Activated CD4-positive, alpha-beta memory T cell treated with anti-CD3 and anti-CD28 coated beads for 36 hours (primary cell): ENCODE data around the gene SLBP. TPM values are rescaled to one million over a fixed set of nuclear protein-coding genes. Genes with fewer than 3 reads are reported as not detected.

ENCODE experiments used
- CTCF ChIA-PET: fragments of 350-600 bp; sonication (Branson Sonifier 250); formaldehyde crosslinking; loops from one replicate; lab custom pipeline; 2021; ENCODE audit warnings: antibody characterized with exemption, inconsistent platforms; lab: Charles Lee
- POLR2A ChIA-PET: fragments of 350-600 bp; sonication (Branson Sonifier 250); formaldehyde crosslinking; loops from one replicate; lab custom pipeline; 2021; ENCODE audit warnings: antibody characterized with exemption; lab: Charles Lee
- DNase-seq: peaks from one replicate; pipeline ENCODE4 v3.0.0-alpha.2; 2020
- H3K27ac Mint-ChIP-seq: one replicate; pipeline ENCODE4 v1.8.0; 2021; ENCODE audit warnings: mixed read lengths
- H3K27me3 Mint-ChIP-seq: one replicate; pipeline ENCODE4 v1.8.0; 2021; ENCODE audit warnings: mixed read lengths
- H3K36me3 Mint-ChIP-seq: one replicate; pipeline ENCODE4 v1.8.0; 2021; ENCODE audit warnings: mixed read lengths
- H3K4me1 Mint-ChIP-seq: one replicate; pipeline ENCODE4 v1.8.0; 2021; ENCODE audit warnings: low read depth, mixed read lengths
- H3K4me3 Mint-ChIP-seq: one replicate; pipeline ENCODE4 v1.8.0; 2021; ENCODE audit warnings: mild to moderate bottlenecking, mixed read lengths
- H3K9me3 Mint-ChIP-seq: one replicate; pipeline ENCODE4 v1.8.0; 2021; ENCODE audit warnings: mixed read lengths
- intact Hi-C: fragments of 100-400 bp; cut with micrococcal nuclease; formaldehyde crosslinking; loops from one replicate; pipeline ENCODE4 v1.15.1; 2023
- total RNA-seq, 2 experiments: library from RNA; stranded (reverse); gene quantifications; one replicate each; pipeline ENCODE4 v1.2.3, GENCODE V29; 2021

The SLBP gene
- total RNA-seq, 2 experiments from 2014 or later: 103 to 106 TPM

GRCh38 chr4:1754336-1754735, 42.2 kb upstream of the SLBP start:
- Mint-ChIP-seq H3K27ac (no peak overlapping the region), H3K4me3 (no peak overlapping the region), H3K36me3 (no peaks in the 10 kb centered on the region), H3K4me1 (no peaks in the 10 kb centered on the region), H3K9me3 (no peaks in the 10 kb centered on the region), H3K27me3 (no peaks in the 10 kb centered on the region)
- ChIA-PET POLR2A (no interaction called here), CTCF (no interaction called here)
- intact Hi-C loops: no loop called here
- no peak for DNase-seq

GRCh38 chr4:1753697-1754311, 41.7 kb upstream of the SLBP start:
- no peaks in the 10 kb centered on the region for H3K4me1 Mint-ChIP-seq

GRCh38 chr4:1753294-1753696, 41.2 kb upstream of the SLBP start:
- Mint-ChIP-seq H3K9me3 (no peaks in the 10 kb centered on the region), H3K27ac (no peak overlapping the region), H3K4me3 (no peak overlapping the region), H3K36me3 (no peaks in the 10 kb centered on the region), H3K27me3 (no peaks in the 10 kb centered on the region), H3K4me1 (no peaks in the 10 kb centered on the region)
- no peak for DNase-seq
- ChIA-PET POLR2A (no interaction called here), CTCF (no interaction called here)
- intact Hi-C loops: no loop called here

More at GRCh38 chr4:1753697-1754311, 41.7 kb upstream of the SLBP start:
- ChIA-PET CTCF (no interaction called here), POLR2A (no interaction called here)
- DNase-seq: no peak
- Mint-ChIP-seq H3K36me3 (no peaks in the 10 kb centered on the region), H3K27ac (no peak overlapping the region), H3K9me3 (no peaks in the 10 kb centered on the region), H3K27me3 (no peaks in the 10 kb centered on the region), H3K4me3 (no peak overlapping the region)
- intact Hi-C loops: no loop called here

- DNase-seq: peak; percentile 80
- no peaks in the 10 kb centered on the region for H3K9me3 Mint-ChIP-seq
- no peaks in the 10 kb centered on the region for H3K36me3 Mint-ChIP-seq
- no peak overlapping the region for H3K27ac Mint-ChIP-seq
- CTCF ChIA-PET: interaction anchor here (1.0 to 2.0 kb wide), 4 partner anchors 15 to 147 kb away, joined by 3 to 13 read pairs (median 4); no protein-coding TSS in a partner anchor
- H3K27me3 Mint-ChIP-seq: no peaks in the 10 kb centered on the region
- intact Hi-C loops: no loop called here
- no peak overlapping the region for H3K4me3 Mint-ChIP-seq
- POLR2A ChIA-PET: interaction anchor here (1.0 kb wide), 1 partner anchor 58 kb away, joined by 3 read pairs; no protein-coding TSS in a partner anchor
- H3K4me1 Mint-ChIP-seq: no peaks in the 10 kb centered on the region
These were observed 40.3 kb upstream of the SLBP start for GRCh38 chr4:1752284-1753041.

- H3K36me3 Mint-ChIP-seq: no peaks in the 10 kb centered on the region
- no peaks in the 10 kb centered on the region for H3K9me3 Mint-ChIP-seq
- ChIA-PET CTCF (interaction anchor here (0.8 to 2.0 kb wide), 5 partner anchors 16 to 148 kb away, joined by 3 to 13 read pairs (median 3); no protein-coding TSS in a partner anchor), POLR2A (interaction anchor here (1.0 kb wide), 1 partner anchor 59 kb away, joined by 3 read pairs; no protein-coding TSS in a partner anchor)
- H3K4me1 Mint-ChIP-seq: no peaks in the 10 kb centered on the region
- intact Hi-C loops: no loop called here
- DNase-seq: no peak
- no peak overlapping the region for H3K27ac Mint-ChIP-seq
- no peak overlapping the region for H3K4me3 Mint-ChIP-seq
- H3K27me3 Mint-ChIP-seq: no peaks in the 10 kb centered on the region
These were observed 39.8 kb upstream of the SLBP start for GRCh38 chr4:1751919-1752283.

- no peaks in the 10 kb centered on the region for H3K36me3 Mint-ChIP-seq
- no peaks in the 10 kb centered on the region for H3K27me3 Mint-ChIP-seq
- H3K4me1 Mint-ChIP-seq: no peaks in the 10 kb centered on the region
- ChIA-PET POLR2A (interaction anchor here (1.0 kb wide), 1 partner anchor 59 kb away, joined by 3 read pairs; no protein-coding TSS in a partner anchor), CTCF (interaction anchor here (0.8 to 2.0 kb wide), 3 partner anchors 17 to 148 kb away, joined by 3 to 13 read pairs (median 3); no protein-coding TSS in a partner anchor)
- no peak for DNase-seq
- intact Hi-C loops: no loop called here
- H3K27ac Mint-ChIP-seq: no peak overlapping the region
- no peaks in the 10 kb centered on the region for H3K9me3 Mint-ChIP-seq
- no peak overlapping the region for H3K4me3 Mint-ChIP-seq
These were observed 39.2 kb upstream of the SLBP start for GRCh38 chr4:1751155-1751918.

GRCh38 chr4:1750381-1751154, 38.4 kb upstream of the SLBP start:
- Mint-ChIP-seq H3K4me3 (no peak overlapping the region), H3K36me3 (no peaks in the 10 kb centered on the region), H3K27me3 (no peaks in the 10 kb centered on the region), H3K4me1 (no peaks in the 10 kb centered on the region), H3K9me3 (no peaks in the 10 kb centered on the region), H3K27ac (no peak overlapping the region)
- DNase-seq: no peak
- ChIA-PET CTCF (no interaction called here), POLR2A (no interaction called here)
- intact Hi-C loops: no loop called here

GRCh38 chr4:1749826-1750225, 37.7 kb upstream of the SLBP start:
- H3K4me1 Mint-ChIP-seq: no peaks in the 10 kb centered on the region
- H3K27ac Mint-ChIP-seq: no peak overlapping the region
- H3K27me3 Mint-ChIP-seq: no peaks in the 10 kb centered on the region
- no peaks in the 10 kb centered on the region for H3K36me3 Mint-ChIP-seq
- no peak overlapping the region for H3K4me3 Mint-ChIP-seq
- POLR2A ChIA-PET: no interaction called here
- H3K9me3 Mint-ChIP-seq: no peaks in the 10 kb centered on the region
- CTCF ChIA-PET: interaction anchor here (3.5 kb wide), 1 partner anchor 60 kb away, joined by 63 read pairs; no protein-coding TSS in a partner anchor
- DNase-seq: no peak
- intact Hi-C loops: loop anchor here (2.0 to 5.0 kb wide), 2 partner anchors 42 to 149 kb away; partner anchors contain the start of gene FGFR3

- H3K27me3 Mint-ChIP-seq: no peaks in the 10 kb centered on the region
- ChIA-PET CTCF (interaction anchor here (3.1 to 3.5 kb wide), 2 partner anchors 19 to 60 kb away, joined by 21 to 63 read pairs; no protein-coding TSS in a partner anchor), POLR2A (no interaction called here)
- no peak overlapping the region for H3K4me3 Mint-ChIP-seq
- H3K4me1 Mint-ChIP-seq: no peaks in the 10 kb centered on the region
- intact Hi-C loops: loop anchor here (2.0 to 5.0 kb wide), 2 partner anchors 43 to 149 kb away; partner anchors contain the start of gene FGFR3
- H3K36me3 Mint-ChIP-seq: peaks cover 2% of the 10 kb centered on the region
- no peak for DNase-seq
- H3K9me3 Mint-ChIP-seq: no peaks in the 10 kb centered on the region
- no peak overlapping the region for H3K27ac Mint-ChIP-seq
These were observed 37.3 kb upstream of the SLBP start for GRCh38 chr4:1749370-1749769.

- intact Hi-C loops: loop anchor here (1.0 to 5.0 kb wide), 3 partner anchors 44 to 150 kb away; partner anchors contain the start of gene FGFR3
- no peak overlapping the region for H3K27ac Mint-ChIP-seq
- H3K4me1 Mint-ChIP-seq: no peaks in the 10 kb centered on the region
- no peaks in the 10 kb centered on the region for H3K9me3 Mint-ChIP-seq
- H3K4me3 Mint-ChIP-seq: no peak overlapping the region
- POLR2A ChIA-PET: no interaction called here
- no peaks in the 10 kb centered on the region for H3K27me3 Mint-ChIP-seq
- H3K36me3 Mint-ChIP-seq: peaks cover 8% of the 10 kb centered on the region
- CTCF ChIA-PET: interaction anchor here (0.6 to 3.5 kb wide), 34 partner anchors 9 to 800 kb away, joined by 3 to 63 read pairs (median 4); partner anchors contain the start of gene SLBP
- peak; percentile 88 for DNase-seq
These were observed 36.4 kb upstream of the SLBP start for GRCh38 chr4:1748465-1748995.

GRCh38 chr4:1747603-1747967, 35.5 kb upstream of the SLBP start:
- H3K27me3 Mint-ChIP-seq: no peaks in the 10 kb centered on the region
- H3K27ac Mint-ChIP-seq: no peak overlapping the region
- DNase-seq: no peak
- H3K9me3 Mint-ChIP-seq: no peaks in the 10 kb centered on the region
- ChIA-PET POLR2A (interaction anchor here (0.6 kb wide), 1 partner anchor 402 kb away, joined by 3 read pairs; no protein-coding TSS in a partner anchor), CTCF (interaction anchor here (0.6 to 3.5 kb wide), 17 partner anchors 11 to 303 kb away, joined by 3 to 63 read pairs (median 5); no protein-coding TSS in a partner anchor)
- peaks cover 11% of the 10 kb centered on the region for H3K36me3 Mint-ChIP-seq
- H3K4me1 Mint-ChIP-seq: no peaks in the 10 kb centered on the region
- intact Hi-C loops: loop anchor here (5.0 kb wide), 1 partner anchor 45 kb away; the partner anchor contains the start of gene FGFR3
- H3K4me3 Mint-ChIP-seq: no peak overlapping the region
